Left renal cortex interstitium (tissue), 4 donors: ENCODE measurements around the gene UBAP2. TPM values are rescaled to one million over a fixed set of nuclear protein-coding genes. Genes with fewer than 3 reads are reported as not detected.

Source experiments
- DNase-seq, 4 donors: peaks; one replicate each; pipeline ENCODE4 v3.0.0-alpha.2; 2013; ENCODE audit warnings: low read depth in 4 of 4, low spot score in 2 of 4, missing footprints in 1 of 4
- polyA plus RNA-seq, 4 donors: library from polyadenylated mRNA; unstranded; fragments of 120-200 nt; gene quantifications; one replicate each; pipeline ENCODE4 v1.2.1, GENCODE V29; 2013; ENCODE audit not compliant: insufficient read length in 4 of 4

Gene UBAP2
- polyA plus RNA-seq, 4 donors = 28.7 to 50.4 (median 40.7) TPM

- DNase-seq = no peak
Measured at GRCh38 chr9:33880211-33881089, 168.2 kb downstream of the UBAP2 start.

GRCh38 chr9:33878691-33879366 is 169.9 kb downstream of the UBAP2 start:
- no peak for DNase-seq

- DNase-seq = no peak
Measured at GRCh38 chr9:33877727-33878489, 170.8 kb downstream of the UBAP2 start.

Other genes starting within 250 kb of the UBAP2 start
- gene UBE2R2, start 231.7 kb downstream of the UBAP2 start, polyA plus RNA-seq = 10 to 100 TPM; 60.2 to 67.7 (median 63.0) TPM
- gene DCAF12, start 77.8 kb upstream of the UBAP2 start, polyA plus RNA-seq = 10 to 100 TPM; 59.2 to 60.8 (median 60.5) TPM
- 10 to 100 TPM; 52.2 to 62.4 (median 56.1) TPM for gene UBAP1, start 130.2 kb upstream of the UBAP2 start, polyA plus RNA-seq